ENCODE data around the gene XRN1.
A peak's percentile ranks its signal among the peaks of the same experiment; 100 is the strongest.
"Not testable (repeated sequence)": the region's sequence is repeated elsewhere in the genome, so short reads cannot be mapped to it uniquely, and the experiment has no call there.

Gene XRN1

GRCh38 chr3:142324275-142324953 lies 123.4 kb downstream of the XRN1 start:
- DNase-seq, result not testable (repeated sequence)

GRCh38 chr3:142319912-142320311 lies 127.9 kb downstream of the XRN1 start:
- DNase-seq, result no peak

- no peak for DNase-seq
Measured at GRCh38 chr3:142319094-142319493, 128.7 kb downstream of the XRN1 start.

GRCh38 chr3:142318331-142318730 lies 129.5 kb downstream of the XRN1 start:
- DNase-seq, result no peak

- DNase-seq, result not testable (repeated sequence)
Measured at GRCh38 chr3:142315978-142316388, 131.9 kb downstream of the XRN1 start.

GRCh38 chr3:142315083-142315482 lies 132.8 kb downstream of the XRN1 start:
- no peak for DNase-seq

GRCh38 chr3:142310439-142310838 lies 137.4 kb downstream of the XRN1 start:
- DNase-seq, result no peak

- not testable (repeated sequence) for DNase-seq
Measured at GRCh38 chr3:142302847-142303246, 145.0 kb downstream of the XRN1 start.

GRCh38 chr3:142298626-142299025 lies 149.2 kb downstream of the XRN1 start:
- no peak for DNase-seq

GRCh38 chr3:142296507-142296906 lies 151.3 kb downstream of the XRN1 start:
- DNase-seq, result no peak

GRCh38 chr3:142287866-142288638 lies 159.8 kb downstream of the XRN1 start:
- no peak for DNase-seq

GRCh38 chr3:142285083-142285517 lies 162.7 kb downstream of the XRN1 start:
- no peak for DNase-seq

- no peak for DNase-seq
Measured at GRCh38 chr3:142282503-142282902, 165.3 kb downstream of the XRN1 start.

- no peak for DNase-seq
Measured at GRCh38 chr3:142281474-142281873, 166.4 kb downstream of the XRN1 start.

- peak; percentile 43 for DNase-seq
Measured at GRCh38 chr3:142279965-142280590, 167.8 kb downstream of the XRN1 start.

GRCh38 chr3:142278451-142278850 lies 169.4 kb downstream of the XRN1 start:
- DNase-seq, result no peak

GRCh38 chr3:142276781-142277180 lies 171.1 kb downstream of the XRN1 start:
- no peak for DNase-seq

- DNase-seq, result no peak
Measured at GRCh38 chr3:142275856-142276255, 172.0 kb downstream of the XRN1 start.

- no peak for DNase-seq
Measured at GRCh38 chr3:142274908-142275307, 172.9 kb downstream of the XRN1 start.

- no peak for DNase-seq
Measured at GRCh38 chr3:142273501-142273900, 174.3 kb downstream of the XRN1 start.

- no peak for DNase-seq
Measured at GRCh38 chr3:142272200-142272891, 175.5 kb downstream of the XRN1 start.

- peak; percentile 16 for DNase-seq
Measured at GRCh38 chr3:142270407-142270806, 177.4 kb downstream of the XRN1 start.

GRCh38 chr3:142269767-142270166 lies 178.1 kb downstream of the XRN1 start:
- no peak for DNase-seq

Measured in CD4-positive, alpha-beta T cell treated with Interleukin-6 for 4 hours (primary cell).